T-helper 2 cell treated with Interferon-gamma antibody and Interleukin-4, amounts not matched to agents 100 ng/mL and 5 ng/mL, for 36 hours (primary cell): ENCODE data around the gene ORC3. TPM values are rescaled to one million over a fixed set of nuclear protein-coding genes. Genes with fewer than 3 reads are reported as not detected.
"Not testable (repeated sequence)": the region's sequence is repeated elsewhere in the genome, so short reads cannot be mapped to it uniquely, and the experiment has no call there.

Experiments used
- intact Hi-C: fragments of 100-400 bp; cut with micrococcal nuclease; formaldehyde crosslinking; loops from one replicate; pipeline ENCODE4 v1.15.1; 2023
- total RNA-seq: library from RNA; stranded (reverse); gene quantifications from 2 replicates; pipeline ENCODE4 v1.2.3, GENCODE V29; 2022

The ORC3 gene
- total RNA-seq, 1 donor from 2014 or later = 30.1 TPM

GRCh38 chr6:87658516-87658915, 68.6 kb downstream of the ORC3 start:
- intact Hi-C loops = no loop called here

GRCh38 chr6:87660226-87660911, 70.4 kb downstream of the ORC3 start:
- intact Hi-C loops = no loop called here

DNA sequence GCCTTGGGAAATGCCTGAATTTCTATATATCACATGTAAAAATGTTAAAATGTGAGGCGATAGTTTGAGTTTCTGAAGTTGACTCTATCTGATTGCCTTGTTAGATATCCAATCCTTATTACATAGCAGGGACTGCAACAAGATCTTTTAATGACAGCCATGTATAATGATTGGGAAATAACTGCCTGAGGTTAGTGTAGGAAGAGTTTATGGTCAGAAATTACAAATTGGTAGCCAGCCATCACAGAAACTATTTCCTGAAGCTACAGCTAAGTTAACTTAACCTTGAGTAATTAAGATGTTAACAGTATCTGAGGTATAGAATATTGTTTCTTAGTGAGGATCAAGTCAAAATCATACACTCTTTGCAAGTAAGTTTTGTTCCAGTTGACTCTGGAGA, 71.1 kb downstream of the ORC3 start:
- intact Hi-C loops = no loop called here

DNA sequence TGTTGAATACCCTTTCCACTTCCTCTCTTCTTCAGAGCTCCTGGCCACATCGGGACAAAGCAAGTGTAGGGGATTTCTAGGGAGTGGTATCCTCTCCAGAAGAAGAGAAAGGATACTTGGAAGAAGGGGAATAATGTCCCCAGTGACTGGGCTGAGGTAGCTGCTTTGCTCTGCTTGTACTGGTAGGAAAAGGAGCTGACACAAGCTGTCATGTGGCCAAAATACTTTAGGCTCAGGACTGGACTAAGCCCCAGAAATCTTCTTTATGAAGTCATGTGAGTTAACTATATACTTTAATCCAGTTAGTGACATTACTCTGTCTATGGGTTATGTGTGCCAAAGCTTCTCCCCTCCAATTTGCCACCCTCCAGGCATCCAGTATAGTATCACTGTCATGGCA, 71.6 kb downstream of the ORC3 start:
- intact Hi-C loops = no loop called here

GRCh38 chr6:87663434-87663833, 73.5 kb downstream of the ORC3 start:
- intact Hi-C loops = no loop called here

GRCh38 chr6:87664921-87665485, 75.1 kb downstream of the ORC3 start:
- intact Hi-C loops = no loop called here

DNA sequence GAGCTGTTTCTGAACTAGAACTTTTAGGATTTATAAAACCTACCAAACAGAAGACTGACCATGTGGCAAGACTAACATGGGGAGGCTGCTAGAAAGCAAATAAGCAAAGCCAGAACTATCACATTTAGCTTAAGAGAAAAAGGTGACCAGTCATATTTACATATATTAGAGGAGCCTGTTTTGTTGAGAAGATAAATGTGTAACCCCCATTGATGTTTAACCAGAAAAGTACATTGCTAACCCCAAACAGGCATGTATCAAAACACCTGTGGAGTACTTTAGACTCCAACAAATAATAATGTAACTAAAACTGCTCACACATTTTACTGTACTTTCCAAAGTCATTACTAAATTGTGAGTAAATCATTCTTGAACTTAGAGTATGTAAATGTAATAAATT, 77.1 kb downstream of the ORC3 start:
- intact Hi-C loops = no loop called here

DNA sequence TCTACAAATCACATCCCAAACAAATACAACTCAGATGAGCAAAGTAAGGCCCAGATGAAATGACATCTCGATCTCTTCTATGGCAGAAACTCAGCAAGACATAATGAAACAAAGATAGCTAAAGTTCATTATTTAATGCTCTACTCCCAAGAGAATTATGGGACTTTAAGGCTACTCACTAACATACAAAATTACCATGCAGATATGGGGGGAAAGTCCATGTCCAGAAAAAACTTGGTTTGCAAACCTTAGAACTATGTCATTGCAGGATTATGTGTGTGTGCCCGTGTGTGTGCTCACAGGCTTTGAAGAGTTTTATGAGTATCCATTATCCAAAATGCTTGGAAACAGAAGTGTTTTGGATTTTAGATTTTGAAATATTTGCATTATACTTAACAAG, 78.1 kb downstream of the ORC3 start:
- intact Hi-C loops = no loop called here

- intact Hi-C loops = no loop called here
These were observed 79.1 kb downstream of the ORC3 start for GRCh38 chr6:87669051-87669450.

GRCh38 chr6:87670707-87671106, 80.8 kb downstream of the ORC3 start:
- intact Hi-C loops = no loop called here

GRCh38 chr6:87671555-87672029, 81.7 kb downstream of the ORC3 start:
- intact Hi-C loops = no loop called here

DNA sequence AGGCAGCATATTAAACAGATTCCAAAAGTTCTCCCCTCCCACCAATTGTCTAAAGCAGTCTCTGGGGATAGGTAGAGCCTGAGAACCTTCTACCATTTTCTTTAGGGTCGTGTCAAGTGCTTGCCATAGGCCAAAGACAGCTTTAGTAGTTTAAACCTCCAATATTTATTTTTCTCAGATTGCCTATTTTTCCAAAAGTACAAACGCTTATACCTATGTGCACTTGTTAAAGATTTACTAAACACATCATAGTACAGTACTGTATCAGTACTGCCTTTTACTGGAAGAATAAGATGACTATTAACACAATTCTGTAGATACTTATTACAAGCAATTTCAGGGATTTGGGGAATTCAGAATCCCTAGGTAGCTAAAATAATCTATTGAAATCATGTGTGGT, 82.7 kb downstream of the ORC3 start:
- intact Hi-C loops = no loop called here

GRCh38 chr6:87673237-87673636, 83.3 kb downstream of the ORC3 start:
- intact Hi-C loops = no loop called here

GRCh38 chr6:87674290-87674689, 84.4 kb downstream of the ORC3 start:
- intact Hi-C loops = no loop called here

- intact Hi-C loops = no loop called here
These were observed 85.2 kb downstream of the ORC3 start for GRCh38 chr6:87675004-87675681.

DNA sequence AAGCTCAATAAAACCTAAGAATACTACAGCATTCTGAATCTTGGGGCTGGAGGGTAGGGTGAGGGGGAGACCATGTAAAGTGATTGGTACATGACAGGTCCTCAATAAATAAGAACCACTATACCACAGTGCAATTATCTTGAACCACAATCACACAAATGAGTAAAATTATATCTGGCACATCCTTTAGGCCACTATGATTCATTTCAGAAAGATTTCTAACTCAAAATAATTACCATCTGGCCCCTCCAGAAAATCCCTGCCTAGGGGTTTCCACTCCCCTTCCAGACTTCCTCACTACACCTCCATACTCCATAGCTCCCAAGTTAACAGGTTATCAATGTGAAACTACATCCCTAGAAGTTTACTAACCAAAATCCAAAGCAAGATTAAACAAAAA, 92.4 kb downstream of the ORC3 start:
- intact Hi-C loops = no loop called here

GRCh38 chr6:87683890-87684289, 94.0 kb downstream of the ORC3 start:
- intact Hi-C loops = no loop called here

- intact Hi-C loops = no loop called here
These were observed 95.1 kb downstream of the ORC3 start for GRCh38 chr6:87684895-87685654.

DNA sequence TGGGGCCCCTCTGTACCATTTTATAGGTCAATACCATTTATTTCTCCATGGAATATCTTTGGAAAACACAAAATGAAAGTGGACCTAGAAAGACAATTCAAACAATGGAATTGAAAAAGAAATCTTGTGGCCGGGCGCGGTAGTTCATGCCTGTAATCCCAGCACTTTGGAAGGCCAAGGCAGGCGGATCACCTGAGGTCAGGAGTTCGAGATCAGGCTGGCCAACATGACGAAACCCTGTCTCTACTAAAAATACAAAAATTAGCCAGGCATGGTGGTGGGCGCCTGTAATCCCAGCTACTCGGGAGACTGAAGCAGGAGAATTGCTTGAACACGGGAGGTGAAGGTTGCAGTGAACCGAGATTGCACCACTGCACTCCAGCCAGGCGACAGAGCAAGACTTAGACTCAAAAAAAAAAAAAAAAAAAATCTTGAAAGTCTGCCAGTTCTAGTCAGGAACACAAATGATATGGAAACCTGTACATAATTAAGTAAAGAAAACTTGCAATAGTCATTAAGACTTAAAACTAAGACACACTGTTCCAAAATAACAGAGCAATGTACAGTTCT, 96.8 kb downstream of the ORC3 start:
- intact Hi-C loops = not testable (repeated sequence)

DNA sequence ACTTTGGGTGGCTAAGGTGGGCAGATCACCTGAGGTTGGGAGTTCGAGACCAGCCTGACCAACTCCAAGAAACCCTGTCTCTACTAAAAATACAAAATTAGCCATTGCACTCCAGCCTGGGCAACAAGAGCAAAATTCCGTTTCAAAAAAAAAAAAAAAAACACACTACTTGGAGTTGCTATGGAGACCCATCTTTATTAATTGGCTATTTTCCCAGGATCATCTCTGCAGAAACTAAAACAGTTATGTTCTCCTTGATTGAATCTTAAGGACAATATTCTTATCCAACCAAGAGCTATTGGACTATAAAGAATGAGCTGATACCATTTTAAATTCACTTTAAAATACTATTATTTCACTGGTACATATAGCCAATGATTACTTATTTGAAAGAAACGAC, 97.4 kb downstream of the ORC3 start:
- intact Hi-C loops = no loop called here

GRCh38 chr6:87687893-87688292, 98.0 kb downstream of the ORC3 start:
- intact Hi-C loops = not testable (repeated sequence)

DNA sequence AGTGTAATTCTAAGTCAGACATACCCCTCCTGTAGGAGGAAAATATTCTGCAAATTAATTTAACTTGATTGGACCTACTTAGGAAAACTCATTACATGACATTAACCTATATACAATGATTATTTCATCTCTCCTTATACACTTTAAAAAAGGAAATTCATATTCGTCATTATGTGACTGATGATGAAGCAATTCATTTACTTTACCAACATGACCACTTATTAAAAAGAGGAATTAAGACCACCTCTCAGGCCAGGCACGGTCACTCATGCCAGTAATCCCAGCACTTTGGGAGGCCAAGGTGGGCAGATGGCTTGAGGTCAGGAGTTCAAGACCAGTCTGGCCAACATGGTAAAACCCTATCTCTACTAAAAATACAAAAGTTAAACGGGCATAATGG, 100.5 kb downstream of the ORC3 start:
- intact Hi-C loops = no loop called here
